Epithelial cell of proximal tubule (primary cell): ENCODE results near the gene RELL2. TPM values are rescaled to one million over a fixed set of nuclear protein-coding genes. Genes with fewer than 3 reads are reported as not detected.

ENCODE experiments used
- DNase-seq: peaks from one replicate; pipeline ENCODE4 v3.0.0-alpha.2; 2011; ENCODE audit warnings: low read depth
- H3K4me3 ChIP-seq: 2 replicates; pipeline ENCODE4 v1.5.1; 2011; ENCODE audit warnings: low read depth, mild to moderate bottlenecking, low read length
- CTCF ChIP-seq: conservative IDR thresholded peaks from 2 replicates; pipeline ENCODE4 v1.5.1; 2012; ENCODE audit warnings: low read depth, mild to moderate bottlenecking, low read length
- total RNA-seq: library from RNA; depleted of rRNA; stranded (reverse); fragments of >200 nt; gene quantifications from 2 replicates; pipeline ENCODE4 v1.2.3, GENCODE V29; 2015

RELL2 gene
- total RNA-seq, 1 donor from 2014 or later: 10.3 TPM

DNA sequence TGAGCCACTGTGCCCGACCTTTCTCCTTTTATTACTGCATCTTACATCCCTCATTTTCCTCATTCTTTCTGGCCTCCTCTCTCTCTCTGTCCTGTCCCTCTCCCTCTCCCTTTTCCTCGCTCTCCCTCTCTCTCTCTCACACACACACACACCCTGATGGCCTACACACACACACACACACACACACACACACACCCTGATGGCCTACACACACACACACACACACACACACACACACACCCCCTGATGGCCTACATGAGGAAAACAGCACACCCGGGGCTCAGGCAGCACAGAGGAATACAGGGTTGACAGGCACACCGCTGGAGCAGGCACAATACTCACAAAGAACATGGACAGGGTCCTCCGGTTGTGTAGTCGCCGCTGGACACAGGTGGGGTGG lies 18.2 kb downstream of the RELL2 start:
- no peak overlapping the region for H3K4me3 ChIP-seq
- TF ChIP-seq CTCF: no peak
- no peak for DNase-seq

DNA sequence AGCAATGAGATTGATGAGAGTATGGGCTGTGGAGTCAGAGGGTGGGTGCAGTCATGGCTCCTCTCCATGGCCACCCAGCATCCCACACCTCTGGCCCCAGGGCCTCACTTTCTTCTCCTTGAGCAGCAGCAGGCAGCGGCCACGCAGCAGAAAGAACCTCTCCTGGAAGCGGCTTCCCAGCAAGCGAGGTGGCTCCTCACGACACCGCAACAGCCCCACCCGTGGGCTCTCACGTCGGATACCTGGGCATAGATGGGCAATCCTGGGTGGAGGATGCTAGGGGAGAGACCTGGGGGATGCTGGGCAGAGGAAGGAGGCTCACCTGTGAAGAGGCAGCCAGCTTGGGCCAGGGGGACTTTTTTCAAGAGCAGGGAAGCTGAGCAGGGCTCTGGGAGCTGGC lies 19.6 kb downstream of the RELL2 start:
- TF ChIP-seq CTCF: no peak
- no peak overlapping the region for H3K4me3 ChIP-seq
- DNase-seq: no peak

- H3K4me3 ChIP-seq: no peak overlapping the region
- no peak for TF ChIP-seq CTCF
- no peak for DNase-seq
Measured at GRCh38 chr5:141657404-141657803, 20.6 kb downstream of the RELL2 start.

DNA sequence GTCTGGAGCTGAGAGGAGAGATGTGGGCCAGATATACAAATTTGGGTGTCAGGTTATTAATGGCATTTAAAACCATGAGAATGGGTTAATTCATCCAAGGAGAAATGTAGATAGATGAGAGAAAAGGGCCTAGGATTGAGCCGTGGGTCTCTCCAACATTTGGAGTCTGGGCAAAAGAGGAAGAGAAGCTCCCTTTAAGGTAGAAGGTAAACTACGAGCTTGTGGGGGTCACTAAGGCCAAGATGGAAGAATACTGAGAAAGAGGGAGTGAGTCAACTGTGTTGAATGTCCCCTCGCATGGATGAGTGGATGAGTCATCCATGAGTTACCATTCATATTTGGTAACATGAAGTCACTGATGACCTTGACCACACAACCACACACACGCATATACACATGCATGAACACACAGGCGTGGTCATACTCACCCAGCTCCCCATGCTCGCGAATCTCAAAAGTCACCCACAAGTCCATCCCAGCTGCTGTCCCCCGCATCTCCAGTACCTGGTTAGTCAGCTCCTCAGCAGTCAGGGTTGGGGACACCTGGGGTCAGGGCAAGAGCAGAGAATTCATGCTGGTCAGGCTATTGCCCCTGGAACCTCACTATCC lies 21.2 kb downstream of the RELL2 start:
- no peak for TF ChIP-seq CTCF
- no peak overlapping the region for H3K4me3 ChIP-seq
- peak; percentile 67 for DNase-seq

GRCh38 chr5:141662028-141662427 lies 25.2 kb downstream of the RELL2 start:
- H3K4me3 ChIP-seq: no peak overlapping the region
- DNase-seq: no peak
- TF ChIP-seq CTCF: no peak

- no peak for TF ChIP-seq CTCF
- DNase-seq: no peak
- no peak overlapping the region for H3K4me3 ChIP-seq
Measured at GRCh38 chr5:141663506-141663905, 26.7 kb downstream of the RELL2 start.

DNA sequence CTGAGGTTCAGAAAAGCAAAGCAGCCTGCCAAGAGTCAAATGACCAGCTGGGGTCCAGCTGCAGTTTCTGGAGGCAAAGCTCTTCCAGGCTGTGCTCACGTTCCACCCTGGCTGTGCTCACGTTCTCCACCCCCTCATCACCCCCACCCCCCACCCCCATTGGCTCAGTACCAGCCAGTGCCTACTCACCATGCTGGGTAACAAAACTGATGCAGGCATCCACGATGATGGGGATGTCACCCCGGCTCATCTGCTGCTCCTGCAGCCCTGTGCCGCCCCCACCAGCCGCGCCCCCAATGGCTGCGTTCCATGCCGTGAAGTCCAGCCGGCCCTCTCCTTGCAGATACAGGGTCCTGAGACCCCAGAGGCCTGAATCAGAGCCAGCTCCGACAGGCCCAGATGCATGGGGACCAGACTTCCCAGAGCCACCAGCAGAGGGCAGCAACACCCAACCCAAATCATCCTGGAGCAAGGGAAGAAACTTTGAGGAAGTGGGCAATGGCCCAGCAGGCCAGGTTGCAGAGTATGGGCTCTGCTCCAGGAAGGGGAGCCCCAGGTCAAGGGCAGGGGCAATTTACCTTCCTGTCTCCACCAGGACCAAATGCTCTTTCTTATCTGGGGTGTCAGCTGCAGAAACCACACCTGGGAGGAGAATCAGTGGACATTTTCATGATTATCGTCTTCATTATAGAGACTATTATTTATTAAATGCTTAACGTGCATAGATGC lies 28.1 kb downstream of the RELL2 start:
- DNase-seq: no peak
- no peak overlapping the region for H3K4me3 ChIP-seq
- peak; percentile 92 for TF ChIP-seq CTCF
